Measurements from ENCODE around the gene MPI. TPM values are rescaled to one million over a fixed set of nuclear protein-coding genes. Genes with fewer than 3 reads are reported as not detected.

The MPI gene
- total and polyA plus RNA-seq, 2 donors, result 22.2 to 36.1 TPM

Other genes starting within 250 kb of the MPI start
- 10.1 TPM for gene EDC3, start 194.0 kb upstream of the MPI start, total RNA-seq
- 14.6 TPM for gene EDC3, start 194.0 kb upstream of the MPI start, polyA plus RNA-seq
- 0.09 TPM for gene CYP1A1, start 164.5 kb upstream of the MPI start, total RNA-seq
- gene CYP1A1, start 164.5 kb upstream of the MPI start, polyA plus RNA-seq, result 0.11 TPM
- not detected for gene CYP1A2, start 141.2 kb upstream of the MPI start, total RNA-seq
- gene CYP1A2, start 141.2 kb upstream of the MPI start, polyA plus RNA-seq, result 0.05 TPM
- gene CSK, start 108.0 kb upstream of the MPI start, total RNA-seq, result 39.2 TPM
- gene CSK, start 108.0 kb upstream of the MPI start, polyA plus RNA-seq, result 94.4 TPM
- gene LMAN1L, start 77.2 kb upstream of the MPI start, total RNA-seq, result not detected
- 0.41 TPM for gene LMAN1L, start 77.2 kb upstream of the MPI start, polyA plus RNA-seq
- gene CPLX3, start 63.4 kb upstream of the MPI start, total RNA-seq, result 0.05 TPM
- gene CPLX3, start 63.4 kb upstream of the MPI start, polyA plus RNA-seq, result 1.1 TPM
- 26.0 TPM for gene ULK3, start 46.9 kb upstream of the MPI start, total RNA-seq
- 59.4 TPM for gene ULK3, start 46.9 kb upstream of the MPI start, polyA plus RNA-seq
- gene SCAMP2, start 16.7 kb upstream of the MPI start, total RNA-seq, result 15.7 TPM
- 35.2 TPM for gene SCAMP2, start 16.7 kb upstream of the MPI start, polyA plus RNA-seq
- gene FAM219B, start 16.8 kb downstream of the MPI start, total RNA-seq, result 28.0 TPM
- 25.5 TPM for gene FAM219B, start 16.8 kb downstream of the MPI start, polyA plus RNA-seq
- 65.5 TPM for gene COX5A, start 48.0 kb downstream of the MPI start, total RNA-seq
- gene COX5A, start 48.0 kb downstream of the MPI start, polyA plus RNA-seq, result 191 TPM
- 3.5 TPM for gene RPP25, start 66.7 kb downstream of the MPI start, total RNA-seq
- 6.7 TPM for gene RPP25, start 66.7 kb downstream of the MPI start, polyA plus RNA-seq
- gene SCAMP5, start 105.5 kb downstream of the MPI start, total RNA-seq, result 2.3 TPM
- 8.4 TPM for gene SCAMP5, start 105.5 kb downstream of the MPI start, polyA plus RNA-seq
- gene PPCDC, start 133.5 kb downstream of the MPI start, total RNA-seq, result 11.3 TPM
- 20.9 TPM for gene PPCDC, start 133.5 kb downstream of the MPI start, polyA plus RNA-seq